ENCODE measurements around the gene RBM4. TPM values are rescaled to one million over a fixed set of nuclear protein-coding genes. Genes with fewer than 3 reads are reported as not detected.

Gene RBM4
- total RNA-seq, 1 experiment from 2014 or later: 245 TPM

- no peak for DNase-seq (ENCODE audit: low spot score)
- TF ChIP-seq, protein P1, sequence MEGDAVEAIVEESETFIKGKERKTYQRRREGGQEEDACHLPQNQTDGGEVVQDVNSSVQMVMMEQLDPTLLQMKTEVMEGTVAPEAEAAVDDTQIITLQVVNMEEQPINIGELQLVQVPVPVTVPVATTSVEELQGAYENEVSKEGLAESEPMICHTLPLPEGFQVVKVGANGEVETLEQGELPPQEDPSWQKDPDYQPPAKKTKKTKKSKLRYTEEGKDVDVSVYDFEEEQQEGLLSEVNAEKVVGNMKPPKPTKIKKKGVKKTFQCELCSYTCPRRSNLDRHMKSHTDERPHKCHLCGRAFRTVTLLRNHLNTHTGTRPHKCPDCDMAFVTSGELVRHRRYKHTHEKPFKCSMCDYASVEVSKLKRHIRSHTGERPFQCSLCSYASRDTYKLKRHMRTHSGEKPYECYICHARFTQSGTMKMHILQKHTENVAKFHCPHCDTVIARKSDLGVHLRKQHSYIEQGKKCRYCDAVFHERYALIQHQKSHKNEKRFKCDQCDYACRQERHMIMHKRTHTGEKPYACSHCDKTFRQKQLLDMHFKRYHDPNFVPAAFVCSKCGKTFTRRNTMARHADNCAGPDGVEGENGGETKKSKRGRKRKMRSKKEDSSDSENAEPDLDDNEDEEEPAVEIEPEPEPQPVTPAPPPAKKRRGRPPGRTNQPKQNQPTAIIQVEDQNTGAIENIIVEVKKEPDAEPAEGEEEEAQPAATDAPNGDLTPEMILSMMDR (conservative IDR thresholded peaks at IDR 0.05; ENCODE audit: low read depth, low read length): no peak
- TF ChIP-seq EZH2 (IDR thresholded peaks at IDR 0.05; ENCODE audit: borderline replicate concordance, low read depth, low read length, poor library complexity, severe bottlenecking): no peak
- H3K36me3 ChIP-seq (ENCODE audit: insufficient read depth, low read length, poor library complexity, severe bottlenecking): peaks cover 88% of the 10 kb centered on the region
- ChIA-PET POLR2A (ENCODE audit: low non-redundant PET) (interaction anchor here (1.1 kb wide), 1 partner anchor 9 kb away, joined by 6 read pairs; the partner anchor contains the start of gene RBM4), CTCF (no interaction called here)
- no peak overlapping the region for H3K27ac ChIP-seq (ENCODE audit: low read depth, low read length, poor library complexity, severe bottlenecking)
- H3K4me3 ChIP-seq (ENCODE audit: low read depth, low read length, poor library complexity, severe bottlenecking): no peak overlapping the region
- no peaks in the 10 kb centered on the region for H3K4me1 ChIP-seq (ENCODE audit: insufficient read depth, low read length, poor library complexity, severe bottlenecking)
- H3K9me3 ChIP-seq (ENCODE audit: low read depth, low read length, poor library complexity, severe bottlenecking): no peaks in the 10 kb centered on the region
- intact Hi-C loops (cut with micrococcal nuclease; ENCODE audit: unreplicated experiment): no loop called here
- no peaks in the 10 kb centered on the region for H3K27me3 ChIP-seq (replicated peaks; ENCODE audit: insufficient read depth, low read depth, low read length, poor library complexity)
- BruUV-seq (replicated peaks): no TSS peak
Measured at GRCh38 chr11:66629356-66629755, 9.1 kb upstream of the RBM4 start.

DNA sequence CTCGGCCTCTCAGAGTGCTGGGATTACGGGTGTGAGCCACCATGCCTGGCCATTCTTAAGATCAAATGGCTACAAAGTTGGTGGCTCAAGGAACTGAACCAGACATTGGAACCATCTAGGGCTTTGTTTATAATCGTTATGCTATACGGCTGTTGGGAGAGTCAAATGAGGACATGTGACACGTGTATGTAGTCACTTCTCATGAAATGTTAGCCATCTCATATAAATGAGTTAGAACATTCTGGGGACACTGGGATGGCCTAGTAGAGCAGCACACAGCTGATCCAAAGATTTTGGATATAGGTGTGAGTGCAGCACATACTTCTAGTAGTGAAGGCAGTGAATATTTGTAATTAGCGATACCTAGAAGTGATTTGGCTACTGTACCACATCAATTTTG is 6.6 kb upstream of the RBM4 start:
- H3K27me3 ChIP-seq (replicated peaks; ENCODE audit: insufficient read depth, low read depth, low read length, poor library complexity): no peaks in the 10 kb centered on the region
- DNase-seq (ENCODE audit: low spot score): no peak
- no peaks in the 10 kb centered on the region for H3K9me3 ChIP-seq (ENCODE audit: low read depth, low read length, poor library complexity, severe bottlenecking)
- TF ChIP-seq, protein P1 (conservative IDR thresholded peaks at IDR 0.05; ENCODE audit: low read depth, low read length): no peak
- no peak for TF ChIP-seq EZH2 (IDR thresholded peaks at IDR 0.05; ENCODE audit: borderline replicate concordance, low read depth, low read length, poor library complexity, severe bottlenecking)
- BruUV-seq (replicated peaks): no TSS peak
- intact Hi-C loops (cut with micrococcal nuclease; ENCODE audit: unreplicated experiment): no loop called here
- ChIA-PET POLR2A (ENCODE audit: low non-redundant PET) (no interaction called here), CTCF (no interaction called here)
- no peak overlapping the region for H3K27ac ChIP-seq (ENCODE audit: low read depth, low read length, poor library complexity, severe bottlenecking)
- H3K4me1 ChIP-seq (ENCODE audit: insufficient read depth, low read length, poor library complexity, severe bottlenecking): no peaks in the 10 kb centered on the region
- H3K4me3 ChIP-seq (ENCODE audit: low read depth, low read length, poor library complexity, severe bottlenecking): no peak overlapping the region
- peaks cover 74% of the 10 kb centered on the region for H3K36me3 ChIP-seq (ENCODE audit: insufficient read depth, low read length, poor library complexity, severe bottlenecking)

DNA sequence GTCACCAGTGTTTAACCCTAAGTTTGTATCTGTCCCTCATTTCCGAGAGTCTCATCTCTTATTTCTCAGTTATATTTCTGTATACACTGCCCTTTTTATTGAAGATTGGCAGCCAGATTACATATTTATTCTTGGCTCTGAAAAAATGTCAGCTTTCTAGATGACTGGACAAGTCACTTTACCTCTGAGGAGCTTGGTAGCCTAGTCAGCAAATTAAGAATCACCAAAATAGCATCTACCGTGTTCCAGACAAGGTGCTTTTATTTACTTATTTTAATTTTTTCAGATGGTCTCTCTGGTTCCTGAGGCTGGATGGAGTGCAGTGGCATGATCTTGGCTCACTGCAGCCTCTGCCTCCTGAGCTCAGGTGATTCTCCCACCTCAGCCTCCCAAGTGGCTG is 5.6 kb upstream of the RBM4 start:
- no TSS peak for BruUV-seq (replicated peaks)
- CTCF ChIA-PET: no interaction called here
- no peaks in the 10 kb centered on the region for H3K9me3 ChIP-seq (ENCODE audit: low read depth, low read length, poor library complexity, severe bottlenecking)
- no peak overlapping the region for H3K4me3 ChIP-seq (ENCODE audit: low read depth, low read length, poor library complexity, severe bottlenecking)
- H3K36me3 ChIP-seq (ENCODE audit: insufficient read depth, low read length, poor library complexity, severe bottlenecking): peaks cover 63% of the 10 kb centered on the region
- H3K4me1 ChIP-seq (ENCODE audit: insufficient read depth, low read length, poor library complexity, severe bottlenecking): peaks cover 6% of the 10 kb centered on the region
- no peaks in the 10 kb centered on the region for H3K27me3 ChIP-seq (replicated peaks; ENCODE audit: insufficient read depth, low read depth, low read length, poor library complexity)
- intact Hi-C loops (cut with micrococcal nuclease; ENCODE audit: unreplicated experiment): no loop called here
- TF ChIP-seq, protein P1 (conservative IDR thresholded peaks at IDR 0.05; ENCODE audit: low read depth, low read length): no peak
- TF ChIP-seq EZH2 (IDR thresholded peaks at IDR 0.05; ENCODE audit: borderline replicate concordance, low read depth, low read length, poor library complexity, severe bottlenecking): no peak
- no peak for DNase-seq (ENCODE audit: low spot score)
- H3K27ac ChIP-seq (ENCODE audit: low read depth, low read length, poor library complexity, severe bottlenecking): no peak overlapping the region
- POLR2A ChIA-PET (ENCODE audit: low non-redundant PET): no interaction called here
